Pulmonary artery endothelial cell (primary cell): ENCODE results near the gene BFSP2. TPM values are rescaled to one million over a fixed set of nuclear protein-coding genes. Genes with fewer than 3 reads are reported as not detected.
"Not testable (repeated sequence)": the region's sequence is repeated elsewhere in the genome, so short reads cannot be mapped to it uniquely, and the experiment has no call there.

Experiments
- DNase-seq: peaks from one replicate; pipeline ENCODE4 v3.0.0-alpha.2; 2011; ENCODE audit warnings: low read depth, low spot score
- total RNA-seq: library from RNA; depleted of rRNA; stranded (reverse); fragments of >200 nt; gene quantifications from 2 replicates; pipeline ENCODE4 v1.2.3, GENCODE V29; 2014

The BFSP2 gene
- total RNA-seq, 1 donor from 2014 or later, result not detected

DNA sequence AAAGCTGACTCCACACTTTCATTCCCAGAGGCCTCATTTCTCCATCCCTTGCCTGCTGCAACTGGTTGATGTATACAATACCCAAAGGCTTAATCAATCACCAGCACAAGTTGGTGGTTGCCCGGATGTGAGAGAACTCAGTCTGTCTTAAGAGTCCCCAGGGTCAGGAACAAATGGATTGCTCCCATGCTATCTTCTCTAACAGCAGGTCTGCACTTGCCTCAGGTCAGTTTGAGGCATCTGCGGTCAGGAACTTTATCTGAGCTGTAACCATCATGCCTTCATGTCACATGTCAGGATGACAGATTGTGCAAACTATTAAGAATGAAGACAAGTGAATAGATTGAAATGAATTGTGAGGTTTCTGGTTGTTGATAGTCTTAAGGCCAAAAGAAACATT lies 56.1 kb downstream of the BFSP2 start:
- DNase-seq, result no peak

DNA sequence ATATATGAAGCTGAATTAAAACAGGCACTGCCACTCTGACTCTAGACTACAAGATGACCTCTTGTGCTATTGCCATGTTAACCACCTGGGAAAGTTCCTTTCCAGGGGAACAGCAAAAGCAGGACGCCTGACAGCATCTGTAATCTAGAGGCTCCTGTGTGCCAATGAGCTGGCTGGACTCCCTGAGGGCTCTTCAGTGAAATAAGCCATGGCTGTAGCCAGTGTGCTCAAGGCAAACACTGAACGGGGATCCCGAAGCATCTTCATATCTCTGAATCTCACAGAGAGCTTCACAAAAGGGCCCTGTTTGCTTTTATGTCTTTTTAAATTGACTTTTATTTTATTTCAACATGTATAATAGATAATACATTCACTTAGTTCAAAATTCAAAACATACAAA lies 57.2 kb downstream of the BFSP2 start:
- no peak for DNase-seq

DNA sequence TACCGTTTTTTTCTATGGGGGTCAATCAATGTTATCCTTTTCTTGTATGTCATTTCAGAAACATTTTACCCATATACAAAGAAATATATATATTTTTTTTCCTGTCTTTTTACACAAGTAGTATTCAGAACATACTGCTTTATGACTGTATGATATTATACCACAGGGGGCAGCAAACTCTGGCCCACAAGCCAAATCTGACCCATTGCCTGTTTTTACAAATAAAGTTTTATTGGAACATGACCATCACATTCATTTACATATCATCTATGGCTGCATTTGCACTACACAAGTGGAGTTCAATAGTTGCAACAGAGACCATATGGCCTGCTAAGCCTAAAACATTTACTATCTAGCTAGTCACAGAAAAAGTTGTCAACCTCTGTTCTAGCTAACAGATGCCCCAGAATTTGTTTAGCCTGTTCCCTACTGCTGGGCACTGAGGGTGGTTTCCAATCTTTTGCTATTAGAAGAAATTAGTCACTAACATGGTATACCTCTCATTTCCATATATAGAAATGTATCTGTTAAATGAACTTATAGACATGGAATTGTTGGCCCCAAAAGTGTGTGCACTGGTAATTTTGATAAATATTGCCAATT lies 57.7 kb downstream of the BFSP2 start:
- no peak for DNase-seq

DNA sequence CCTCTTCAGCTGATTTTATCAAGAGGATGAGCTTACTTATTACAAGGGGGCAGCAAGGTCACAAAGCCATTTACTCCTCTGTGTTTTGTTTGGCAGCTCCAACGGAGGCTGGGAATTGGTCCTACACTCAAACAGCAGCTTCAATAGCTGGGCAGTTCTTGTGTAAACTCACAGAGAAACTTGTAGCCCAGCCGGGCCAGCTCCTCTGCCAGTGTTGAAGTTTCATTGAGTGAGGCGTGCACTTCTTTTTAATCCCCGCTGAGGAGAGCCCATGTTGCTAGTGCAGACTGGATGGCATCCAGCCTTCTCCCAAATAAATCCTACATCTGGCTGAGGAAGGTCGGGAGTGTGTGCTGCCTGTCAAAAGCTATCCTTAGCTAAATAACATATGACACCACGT lies 59.5 kb downstream of the BFSP2 start:
- no peak for DNase-seq

DNA sequence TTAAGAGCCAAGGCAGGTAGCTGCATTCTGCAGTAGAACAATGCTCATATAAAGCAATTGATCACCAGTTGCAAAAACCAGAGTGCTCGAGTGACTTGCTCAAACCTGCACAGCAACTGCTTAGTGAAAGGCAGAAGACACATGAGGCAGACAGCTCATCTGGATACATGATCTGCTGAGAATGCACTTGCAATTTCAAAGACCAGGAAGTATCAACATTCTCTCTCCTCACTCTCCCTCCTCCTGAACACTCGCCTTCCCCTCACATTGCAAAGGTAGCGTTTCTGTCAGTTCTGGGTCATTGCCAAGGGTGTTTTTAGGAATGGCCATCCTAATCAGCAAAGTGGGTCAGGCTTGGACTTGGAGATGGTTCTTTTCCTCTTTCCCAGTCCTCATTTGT lies 61.0 kb downstream of the BFSP2 start:
- DNase-seq, result no peak

DNA sequence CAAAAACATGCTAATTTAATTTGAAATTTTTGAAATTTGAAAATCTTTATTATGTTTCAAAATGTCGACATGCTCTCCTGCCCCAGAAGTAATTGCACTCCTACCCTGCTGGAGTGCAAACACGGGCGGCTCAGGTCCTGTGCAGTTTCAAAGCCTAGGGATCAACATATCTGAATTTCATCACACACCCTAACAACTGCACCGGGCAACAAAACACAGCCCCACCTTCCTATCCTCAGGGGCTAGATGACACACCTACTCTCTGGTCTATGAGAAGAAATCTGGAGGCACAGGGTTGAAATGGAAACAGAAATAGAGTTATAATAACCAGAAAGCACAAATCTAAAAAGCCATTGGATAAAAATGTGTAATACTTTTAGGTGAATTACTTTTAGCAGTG lies 61.4 kb downstream of the BFSP2 start:
- DNase-seq, result no peak

DNA sequence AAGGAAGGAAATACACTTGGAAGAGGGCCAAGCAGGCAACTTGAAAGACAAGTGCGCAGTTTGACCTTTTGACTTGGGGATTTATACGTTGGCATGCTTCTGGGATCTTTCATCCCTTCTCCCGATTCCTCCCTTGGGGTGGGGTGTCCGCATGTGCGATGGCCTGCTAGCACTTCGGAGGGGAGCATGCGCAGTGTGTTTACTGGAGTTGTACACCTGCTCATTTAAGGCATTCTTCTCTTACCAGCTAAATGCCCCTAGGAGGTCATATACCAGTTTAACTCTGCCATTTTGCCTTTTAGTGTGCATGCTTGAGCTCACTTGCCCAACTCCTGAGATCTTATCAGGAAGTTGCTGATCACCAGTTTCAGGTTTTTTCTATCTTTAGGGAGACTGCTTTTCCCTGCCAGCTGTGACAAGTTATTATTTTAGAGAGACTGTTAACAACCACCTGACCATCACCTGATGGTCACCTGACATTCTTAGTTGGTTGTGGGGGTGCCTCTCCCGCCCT lies 63.5 kb downstream of the BFSP2 start:
- no peak for DNase-seq

DNA sequence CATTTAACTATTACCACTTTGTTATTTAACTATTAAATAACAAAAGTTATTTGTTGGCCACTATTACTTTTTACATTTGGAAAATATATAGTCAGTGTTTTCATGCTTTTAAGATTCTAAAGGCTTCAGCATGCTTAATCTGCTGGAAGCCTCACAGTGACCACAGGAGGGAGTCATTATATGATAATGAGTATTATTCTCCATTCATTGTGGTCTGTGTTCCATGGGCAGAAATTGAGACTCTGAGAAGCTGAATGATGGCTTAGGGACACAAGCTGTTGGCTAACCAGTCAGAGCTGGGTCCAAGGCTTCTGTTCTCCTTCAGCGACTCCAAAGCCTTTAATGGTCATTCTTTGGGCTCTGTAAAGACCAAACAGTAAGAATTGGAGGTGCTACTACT lies 64.7 kb downstream of the BFSP2 start:
- DNase-seq, result no peak

DNA sequence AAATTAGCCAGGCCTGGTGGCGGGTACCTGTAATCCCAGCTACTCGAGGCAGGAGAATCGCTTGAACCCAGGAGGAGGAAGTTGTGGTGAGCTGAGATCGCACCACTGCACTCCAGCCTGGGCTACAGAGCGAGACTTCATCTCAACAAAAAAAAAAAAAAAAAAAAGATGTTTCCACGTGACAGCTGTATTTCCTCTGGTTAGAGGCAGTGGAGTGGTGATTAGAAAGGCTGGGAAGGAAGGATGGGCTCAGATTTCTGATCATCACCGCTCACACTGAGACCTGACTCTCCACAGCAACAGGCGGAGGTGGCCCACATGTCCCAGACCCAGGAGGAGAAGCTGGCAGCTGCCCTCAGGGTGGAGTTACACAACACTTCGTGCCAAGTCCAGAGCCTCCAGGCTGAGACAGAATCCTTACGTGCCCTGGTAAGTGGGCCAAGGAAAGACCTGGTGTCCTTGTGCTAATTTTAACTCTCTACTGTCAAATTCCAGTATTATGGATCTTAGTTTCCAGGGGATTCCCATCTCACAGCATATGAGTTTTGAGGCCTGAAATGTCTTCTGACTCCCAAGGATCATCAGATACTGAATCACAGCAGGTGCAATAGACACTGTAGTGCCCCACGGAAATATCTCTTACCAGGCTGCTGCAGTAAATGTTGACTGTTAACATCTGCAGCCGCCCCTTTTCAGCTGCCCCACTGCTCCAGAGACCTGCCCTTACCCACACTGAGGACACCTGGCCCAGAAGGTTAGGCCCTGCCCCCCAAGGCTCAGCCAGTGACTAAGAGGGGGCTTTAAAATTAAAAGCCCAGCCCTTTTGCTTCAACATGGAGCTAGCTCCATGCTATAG lies 66.9 kb downstream of the BFSP2 start:
- no peak for DNase-seq

GRCh38 chr3:133467780-133468179 lies 67.9 kb downstream of the BFSP2 start:
- DNase-seq, result no peak

- DNase-seq, result no peak
Observed at GRCh38 chr3:133468251-133468721, 68.4 kb downstream of the BFSP2 start.

- DNase-seq, result no peak
Observed at GRCh38 chr3:133469140-133469731, 69.4 kb downstream of the BFSP2 start.

- DNase-seq, result no peak
Observed at GRCh38 chr3:133472242-133472641, 72.4 kb downstream of the BFSP2 start.

- DNase-seq, result no peak
Observed at GRCh38 chr3:133472889-133473288, 73.0 kb downstream of the BFSP2 start.

- not testable (repeated sequence) for DNase-seq
Observed at GRCh38 chr3:133473472-133474191, 73.8 kb downstream of the BFSP2 start.

GRCh38 chr3:133474251-133474801 lies 74.5 kb downstream of the BFSP2 start:
- DNase-seq, result no peak

GRCh38 chr3:133474817-133475216 lies 75.0 kb downstream of the BFSP2 start:
- no peak for DNase-seq

- DNase-seq, result no peak
Observed at GRCh38 chr3:133475245-133476010, 75.6 kb downstream of the BFSP2 start.

- no peak for DNase-seq
Observed at GRCh38 chr3:133476971-133477375, 77.1 kb downstream of the BFSP2 start.

- no peak for DNase-seq
Observed at GRCh38 chr3:133477487-133477886, 77.6 kb downstream of the BFSP2 start.

- DNase-seq, result no peak
Observed at GRCh38 chr3:133478624-133479023, 78.8 kb downstream of the BFSP2 start.
